ENCODE results near the gene SPINK6. TPM values are rescaled to one million over a fixed set of nuclear protein-coding genes. Genes with fewer than 3 reads are reported as not detected.

The SPINK6 gene
- total and polyA plus RNA-seq, 2 donors (not counting 1 experiment from before 2014, with no cell fraction given) = not detected

- Histone ChIP-seq H3K27ac (ENCODE audit: low read length in 2 of 2) (no peak overlapping the region), H3K4me1 (ENCODE audit: control insufficient read depth in 2 of 2, insufficient read depth in 2 of 2, low read length in 2 of 2) (no peaks in the 10 kb centered on the region), H2AFZ (ENCODE audit: insufficient read depth, low read depth, low read length, poor library complexity, severe bottlenecking) (no peak overlapping the region), H3K9me3 (ENCODE audit: control extremely low read depth in 1 of 3, control insufficient read depth in 2 of 3, insufficient read depth in 1 of 3, low read length in 2 of 3) (no peaks in the 10 kb centered on the region), H3K79me2 (ENCODE audit: control insufficient read depth, insufficient read depth, low read length) (no peaks in the 10 kb centered on the region), H3K36me3 (replicated peaks in 1 of 2; ENCODE audit: control extremely low read depth in 1 of 2, control insufficient read depth in 1 of 2, extremely low read depth in 1 of 2, insufficient read depth in 2 of 2, low read length in 1 of 2) (no peaks in the 10 kb centered on the region), H3K4me2 (replicated peaks; ENCODE audit: low read depth, low read length, poor library complexity, severe bottlenecking) (no peak overlapping the region), H3K9ac (ENCODE audit: low read length) (no peak overlapping the region), H3K27me3 (replicated peaks in 1 of 4; ENCODE audit: control extremely low read depth in 1 of 4, control insufficient read depth in 3 of 4, insufficient read depth in 4 of 4, low read length in 3 of 4) (no peaks in the 10 kb centered on the region), H4K20me1 (ENCODE audit: control insufficient read depth, insufficient read depth, low read length, poor library complexity, severe bottlenecking) (no peaks in the 10 kb centered on the region), H3K4me3 (ENCODE audit: control extremely low read depth in 1 of 5, extremely low read depth in 1 of 5, insufficient read depth in 1 of 5, low read depth in 2 of 5, low read length in 4 of 5) (no peak overlapping the region)
- TF ChIP-seq EZH2 (IDR thresholded peaks at IDR 0.05; ENCODE audit: borderline replicate concordance, insufficient read depth, low read depth, low read length, poor library complexity, severe bottlenecking) = no peak
- TF ChIP-seq, protein P1, sequence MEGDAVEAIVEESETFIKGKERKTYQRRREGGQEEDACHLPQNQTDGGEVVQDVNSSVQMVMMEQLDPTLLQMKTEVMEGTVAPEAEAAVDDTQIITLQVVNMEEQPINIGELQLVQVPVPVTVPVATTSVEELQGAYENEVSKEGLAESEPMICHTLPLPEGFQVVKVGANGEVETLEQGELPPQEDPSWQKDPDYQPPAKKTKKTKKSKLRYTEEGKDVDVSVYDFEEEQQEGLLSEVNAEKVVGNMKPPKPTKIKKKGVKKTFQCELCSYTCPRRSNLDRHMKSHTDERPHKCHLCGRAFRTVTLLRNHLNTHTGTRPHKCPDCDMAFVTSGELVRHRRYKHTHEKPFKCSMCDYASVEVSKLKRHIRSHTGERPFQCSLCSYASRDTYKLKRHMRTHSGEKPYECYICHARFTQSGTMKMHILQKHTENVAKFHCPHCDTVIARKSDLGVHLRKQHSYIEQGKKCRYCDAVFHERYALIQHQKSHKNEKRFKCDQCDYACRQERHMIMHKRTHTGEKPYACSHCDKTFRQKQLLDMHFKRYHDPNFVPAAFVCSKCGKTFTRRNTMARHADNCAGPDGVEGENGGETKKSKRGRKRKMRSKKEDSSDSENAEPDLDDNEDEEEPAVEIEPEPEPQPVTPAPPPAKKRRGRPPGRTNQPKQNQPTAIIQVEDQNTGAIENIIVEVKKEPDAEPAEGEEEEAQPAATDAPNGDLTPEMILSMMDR (IDR thresholded peaks at IDR 0.05) = no peak
- no CpG with 5 or more reads among the region's 1 CpG for WGBS (ENCODE audit: insufficient coverage)
- no peak for DNase-seq
- ATAC-seq (ENCODE audit: low read depth) = no peak
- intact Hi-C loops (cut with micrococcal nuclease) = loop anchor here (10.0 kb wide), 1 partner anchor 938 kb away; no protein-coding TSS in a partner anchor
- H3K27ac Mint-ChIP-seq = no peak overlapping the region
- no peak overlapping the region for H3K4me3 Mint-ChIP-seq
- H3K4me1 Mint-ChIP-seq = no peaks in the 10 kb centered on the region
- ChIA-PET CTCF (interaction anchor here (1.5 kb wide), 1 partner anchor 554 kb away, joined by 4 read pairs; no protein-coding TSS in a partner anchor), POLR2A (no interaction called here)
- no peaks in the 10 kb centered on the region for H3K9me3 Mint-ChIP-seq (ENCODE audit: insufficient read depth)
- H3K27me3 Mint-ChIP-seq = peaks cover 17% of the 10 kb centered on the region
Measured at GRCh38 chr5:148177207-148177606, 25.6 kb upstream of the SPINK6 start.

- no peak for ATAC-seq (ENCODE audit: low read depth)
- H3K27ac Mint-ChIP-seq = no peak overlapping the region
Measured at GRCh38 chr5:148179234-148179824, 23.5 kb upstream of the SPINK6 start.

More at GRCh38 chr5:148179234-148179824, 23.5 kb upstream of the SPINK6 start:
- H3K9me3 Mint-ChIP-seq (ENCODE audit: insufficient read depth) = no peaks in the 10 kb centered on the region
- Histone ChIP-seq H3K27ac (ENCODE audit: low read length in 2 of 2) (no peak overlapping the region), H3K79me2 (ENCODE audit: control insufficient read depth, insufficient read depth, low read length) (no peaks in the 10 kb centered on the region), H4K20me1 (ENCODE audit: control insufficient read depth, insufficient read depth, low read length, poor library complexity, severe bottlenecking) (no peaks in the 10 kb centered on the region), H3K9ac (ENCODE audit: low read length) (no peak overlapping the region), H3K36me3 (replicated peaks in 1 of 2; ENCODE audit: control extremely low read depth in 1 of 2, control insufficient read depth in 1 of 2, extremely low read depth in 1 of 2, insufficient read depth in 2 of 2, low read length in 1 of 2) (no peaks in the 10 kb centered on the region), H3K4me1 (ENCODE audit: control insufficient read depth in 2 of 2, insufficient read depth in 2 of 2, low read length in 2 of 2) (no peaks in the 10 kb centered on the region), H3K4me2 (replicated peaks; ENCODE audit: low read depth, low read length, poor library complexity, severe bottlenecking) (no peak overlapping the region), H3K27me3 (replicated peaks in 1 of 4; ENCODE audit: control extremely low read depth in 1 of 4, control insufficient read depth in 3 of 4, insufficient read depth in 4 of 4, low read length in 3 of 4) (no peaks in the 10 kb centered on the region), H3K4me3 (ENCODE audit: control extremely low read depth in 1 of 5, extremely low read depth in 1 of 5, insufficient read depth in 1 of 5, low read depth in 2 of 5, low read length in 4 of 5) (no peak overlapping the region), H2AFZ (ENCODE audit: insufficient read depth, low read depth, low read length, poor library complexity, severe bottlenecking) (no peak overlapping the region), H3K9me3 (ENCODE audit: control extremely low read depth in 1 of 3, control insufficient read depth in 2 of 3, insufficient read depth in 1 of 3, low read length in 2 of 3) (no peaks in the 10 kb centered on the region)
- WGBS (ENCODE audit: insufficient coverage) = no CpG with 5 or more reads among the region's 3 CpGs
- peak; percentile 54 for DNase-seq
- ChIA-PET CTCF (interaction anchor here (0.9 to 1.6 kb wide), 7 partner anchors 205 to 857 kb away, joined by 3 to 10 read pairs (median 3); partner anchors contain the start of gene FBXO38), POLR2A (no interaction called here)
- H3K4me1 Mint-ChIP-seq = no peaks in the 10 kb centered on the region
- no peak overlapping the region for H3K4me3 Mint-ChIP-seq
- intact Hi-C loops (cut with micrococcal nuclease) = loop anchor here (10.0 kb wide), 1 partner anchor 935 kb away; no protein-coding TSS in a partner anchor
- H3K27me3 Mint-ChIP-seq = peaks cover 12% of the 10 kb centered on the region
- TF ChIP-seq EZH2 (IDR thresholded peaks at IDR 0.05; ENCODE audit: borderline replicate concordance, insufficient read depth, low read depth, low read length, poor library complexity, severe bottlenecking) = no peak
- TF ChIP-seq, protein P1 (IDR thresholded peaks at IDR 0.05) = peak; percentile 70
